SH-SY5Y (cell line): ENCODE results near the gene PSMD9.

Experiments used
- GATA2 ChIP-seq: IDR thresholded peaks from 2 replicates; pipeline ENCODE4 v1.6.1; 2011; ENCODE audit warnings: mild to moderate bottlenecking, low read depth, low read length
- GATA3 ChIP-seq: IDR thresholded peaks from 2 replicates; pipeline ENCODE4 v1.6.1; 2011; ENCODE audit warnings: low read depth, mild to moderate bottlenecking, low read length, moderate library complexity

Gene PSMD9, protein sequence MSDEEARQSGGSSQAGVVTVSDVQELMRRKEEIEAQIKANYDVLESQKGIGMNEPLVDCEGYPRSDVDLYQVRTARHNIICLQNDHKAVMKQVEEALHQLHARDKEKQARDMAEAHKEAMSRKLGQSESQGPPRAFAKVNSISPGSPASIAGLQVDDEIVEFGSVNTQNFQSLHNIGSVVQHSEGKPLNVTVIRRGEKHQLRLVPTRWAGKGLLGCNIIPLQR

DNA sequence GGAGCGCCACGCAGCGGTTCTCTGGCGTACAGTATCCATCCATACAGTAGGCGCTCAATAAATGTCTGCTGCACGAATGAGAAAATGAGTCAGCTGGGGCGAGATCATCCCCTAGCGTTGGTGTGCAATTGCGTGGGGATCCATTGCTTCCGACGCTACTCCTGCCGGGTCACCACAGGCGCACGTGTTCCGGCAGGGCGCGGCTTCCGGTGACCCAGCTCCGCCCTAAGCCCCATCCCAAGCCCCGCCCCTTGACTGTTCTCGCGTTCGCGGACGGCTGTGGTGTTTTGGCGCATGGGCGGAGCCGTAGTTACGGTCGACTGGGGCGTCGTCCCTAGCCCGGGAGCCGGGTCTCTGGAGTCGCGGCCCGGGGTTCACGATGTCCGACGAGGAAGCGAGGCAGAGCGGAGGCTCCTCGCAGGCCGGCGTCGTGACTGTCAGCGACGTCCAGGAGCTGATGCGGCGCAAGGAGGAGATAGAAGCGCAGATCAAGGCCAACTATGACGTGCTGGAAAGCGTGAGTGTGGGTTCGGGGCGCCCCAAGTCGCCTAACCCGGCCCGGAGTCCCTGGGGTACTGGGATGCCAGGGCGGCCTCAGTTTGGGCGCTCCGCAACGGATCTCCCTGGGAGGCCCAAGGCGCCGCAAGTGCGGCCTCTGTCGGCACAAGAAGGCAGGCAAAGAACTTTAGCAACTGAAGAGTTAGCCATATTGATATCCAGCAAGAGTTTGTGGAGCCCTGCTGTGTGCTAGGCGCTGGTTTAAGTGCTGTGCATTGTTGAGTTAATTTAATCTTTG lies at the start of gene PSMD9:
PSMD9 (plus strand) TSS at position 313 of the 796 bp plus-strand sequence; CDS start at position 380, 67 bp downstream.
- TF ChIP-seq GATA2 (no peak), GATA3 (no peak)

DNA sequence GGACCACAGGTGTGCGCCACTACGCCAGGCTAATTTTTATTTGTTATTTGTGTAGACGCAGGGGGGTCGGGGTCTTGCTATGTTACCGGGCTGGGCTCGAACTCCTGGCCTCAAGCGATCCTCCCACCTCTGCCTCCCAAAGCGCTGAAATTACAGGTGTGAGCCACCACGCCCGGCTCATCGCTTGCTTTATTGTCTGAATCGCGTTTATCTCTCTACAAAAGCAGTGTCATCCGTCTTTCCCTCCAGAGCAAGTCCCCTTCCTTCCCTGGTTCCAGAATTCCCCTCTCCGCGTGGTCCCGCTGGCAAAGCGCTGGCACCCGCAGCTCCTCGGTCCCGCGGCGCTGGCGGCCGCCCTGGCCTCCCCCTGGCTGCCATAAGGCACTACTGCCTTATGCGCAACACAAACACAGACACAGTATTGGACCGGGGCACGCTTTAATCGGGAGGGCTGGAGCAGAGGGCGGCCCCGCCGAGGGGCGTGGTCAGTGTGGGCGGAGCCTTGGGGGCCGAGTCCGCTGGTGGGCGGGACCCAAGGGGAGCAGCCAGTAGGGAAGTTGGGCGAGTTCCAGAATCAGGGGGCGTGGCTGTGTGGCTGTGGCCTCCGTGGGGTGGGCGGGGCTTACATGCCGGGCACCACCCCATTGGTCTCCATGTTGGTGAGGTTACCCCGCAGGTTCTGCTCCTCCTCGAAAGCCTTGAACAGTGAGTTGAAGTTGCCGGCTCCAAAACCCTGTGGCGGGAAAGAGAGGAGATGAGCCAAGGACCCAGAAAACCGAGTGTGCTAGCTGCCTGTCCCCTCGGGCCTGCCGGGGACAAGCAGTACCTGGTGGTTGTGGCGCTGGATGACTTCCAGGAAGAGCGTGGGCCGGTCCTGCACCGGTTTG lies 49.2 kb upstream of the PSMD9 start:
- TF ChIP-seq GATA2, result no peak
- TF ChIP-seq GATA3, result no peak

DNA sequence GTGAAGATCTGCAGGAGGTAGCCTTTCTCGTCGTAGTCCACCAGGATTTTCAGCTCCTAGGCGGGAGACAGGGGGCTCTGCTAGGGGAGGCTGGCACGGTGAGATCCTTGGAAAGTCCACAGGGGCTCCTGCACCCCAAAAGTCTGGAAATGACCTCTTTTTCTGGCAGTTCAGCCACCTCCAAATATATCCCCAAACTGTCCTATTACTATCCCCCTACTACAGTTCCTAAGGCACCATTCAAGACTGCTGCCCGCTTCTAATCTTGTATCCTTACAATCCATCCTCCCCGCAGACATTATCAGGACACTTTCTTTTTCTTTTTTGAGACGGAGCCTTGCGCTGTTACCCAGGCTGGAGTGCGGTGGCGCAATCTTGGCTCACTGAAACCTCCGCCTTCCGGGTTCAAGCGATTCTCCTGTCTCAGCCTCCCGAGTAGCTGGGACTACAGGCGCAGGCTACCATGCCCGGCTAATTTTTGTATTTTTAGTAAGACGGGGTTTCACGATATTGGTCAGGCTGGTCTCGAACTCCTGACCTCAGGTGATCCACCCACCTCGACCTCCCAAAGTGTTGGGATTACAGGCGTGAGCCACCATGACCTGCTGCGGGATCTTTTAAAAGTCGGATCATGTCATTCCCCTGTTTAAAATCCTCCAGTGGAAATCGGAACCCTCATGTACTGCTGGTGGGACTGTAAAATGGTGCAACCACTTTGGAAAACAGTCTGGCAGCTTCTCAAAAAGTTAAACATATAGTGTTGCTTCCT lies 48.4 kb upstream of the PSMD9 start:
- TF ChIP-seq GATA2 (no peak), GATA3 (no peak)

DNA sequence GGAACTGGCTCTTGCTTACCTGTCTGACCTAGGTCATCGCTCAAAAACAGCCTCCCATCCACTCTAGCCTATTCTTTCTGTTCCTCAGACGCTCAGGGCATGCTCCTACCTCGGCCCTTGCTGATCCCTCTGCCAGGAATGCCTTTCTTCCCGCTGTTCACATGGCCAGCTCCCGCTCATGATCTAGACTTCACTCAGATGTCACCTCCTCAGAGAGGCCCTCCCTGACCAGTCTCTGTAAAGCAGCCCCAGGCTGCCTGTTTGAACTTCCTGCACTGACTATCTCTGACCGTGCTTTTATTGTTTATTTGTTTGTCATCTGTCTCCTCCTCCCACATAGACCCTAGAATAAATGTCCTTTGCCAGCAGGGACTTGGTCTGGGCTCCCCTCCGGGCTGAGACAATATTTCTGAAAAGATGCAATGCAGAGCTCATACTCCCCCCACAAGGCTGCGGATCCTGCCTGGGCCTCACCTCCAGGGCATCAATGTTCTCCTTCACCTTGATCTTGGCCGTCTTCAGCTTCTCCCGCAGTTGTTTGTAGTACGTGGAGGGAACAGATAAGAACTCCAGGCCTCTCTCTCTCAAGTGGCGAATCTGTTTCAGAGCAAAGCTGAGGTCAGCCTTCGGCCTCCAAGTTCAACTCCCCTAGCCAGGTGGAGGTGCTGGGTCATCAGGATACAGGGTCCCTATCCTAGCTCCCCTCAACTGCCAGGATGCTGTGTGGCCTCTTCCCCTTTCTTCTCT lies 45.2 kb upstream of the PSMD9 start:
- no peak for TF ChIP-seq GATA3
- TF ChIP-seq GATA2, result no peak

DNA sequence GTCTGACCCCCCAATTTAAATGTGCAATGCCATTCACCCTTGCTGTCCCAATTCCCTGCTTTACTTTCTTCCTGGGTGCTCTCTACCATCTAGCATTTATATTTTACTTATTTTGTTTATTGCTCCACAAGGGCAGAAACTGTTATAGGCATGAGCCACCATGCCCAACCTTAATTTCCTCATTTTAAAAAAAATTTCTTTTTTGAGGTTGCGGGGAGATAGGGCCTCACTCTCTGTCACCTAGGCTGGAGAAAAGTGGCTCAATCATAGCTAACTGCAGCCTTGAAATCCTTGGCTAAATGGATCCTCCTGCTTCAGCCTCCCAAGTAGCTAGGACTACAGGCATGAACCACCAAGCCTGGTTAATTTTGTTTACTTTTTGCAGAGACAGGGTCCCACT lies 42.9 kb upstream of the PSMD9 start:
- TF ChIP-seq GATA3 (no peak), GATA2 (no peak)

DNA sequence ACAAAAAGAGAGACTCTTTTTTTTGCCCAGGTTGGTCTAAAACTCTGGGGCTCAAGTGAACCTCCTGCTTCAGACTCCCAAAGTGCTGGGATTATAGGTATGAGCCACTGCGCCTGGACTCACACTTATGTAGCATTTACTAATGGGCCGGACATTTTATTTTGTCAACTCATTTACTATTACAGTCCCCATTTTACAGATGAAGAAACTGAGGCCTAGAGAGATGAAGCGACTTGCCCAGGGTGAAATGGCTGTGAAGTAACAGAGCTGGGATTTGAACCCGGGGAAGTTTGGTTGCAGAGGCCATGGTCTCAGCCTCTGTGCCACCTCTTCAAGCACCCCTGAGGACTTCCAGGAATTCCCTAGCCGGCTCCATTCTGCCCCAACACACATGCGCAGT lies 39.4 kb upstream of the PSMD9 start:
- no peak for TF ChIP-seq GATA3
- TF ChIP-seq GATA2, result no peak

DNA sequence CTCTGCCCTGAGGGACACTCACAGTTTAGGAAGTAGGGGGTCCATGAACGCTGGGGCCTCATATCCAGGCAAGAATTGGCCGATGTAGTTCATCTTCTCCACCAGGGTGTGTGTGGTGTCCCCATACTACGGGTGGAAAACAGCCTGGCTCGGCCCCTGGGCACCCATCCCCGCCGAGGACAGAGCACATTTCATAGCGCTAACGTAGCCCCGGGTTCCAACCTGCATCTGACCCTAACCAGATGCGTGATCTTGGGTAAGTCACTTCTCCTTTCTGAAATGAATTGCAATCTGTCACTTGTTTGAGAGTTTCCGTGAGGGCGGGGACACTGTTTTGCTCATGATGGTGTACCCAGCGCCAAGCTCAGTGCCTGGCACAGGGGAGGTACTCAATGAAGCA lies 38.9 kb upstream of the PSMD9 start:
- no peak for TF ChIP-seq GATA2
- no peak for TF ChIP-seq GATA3

DNA sequence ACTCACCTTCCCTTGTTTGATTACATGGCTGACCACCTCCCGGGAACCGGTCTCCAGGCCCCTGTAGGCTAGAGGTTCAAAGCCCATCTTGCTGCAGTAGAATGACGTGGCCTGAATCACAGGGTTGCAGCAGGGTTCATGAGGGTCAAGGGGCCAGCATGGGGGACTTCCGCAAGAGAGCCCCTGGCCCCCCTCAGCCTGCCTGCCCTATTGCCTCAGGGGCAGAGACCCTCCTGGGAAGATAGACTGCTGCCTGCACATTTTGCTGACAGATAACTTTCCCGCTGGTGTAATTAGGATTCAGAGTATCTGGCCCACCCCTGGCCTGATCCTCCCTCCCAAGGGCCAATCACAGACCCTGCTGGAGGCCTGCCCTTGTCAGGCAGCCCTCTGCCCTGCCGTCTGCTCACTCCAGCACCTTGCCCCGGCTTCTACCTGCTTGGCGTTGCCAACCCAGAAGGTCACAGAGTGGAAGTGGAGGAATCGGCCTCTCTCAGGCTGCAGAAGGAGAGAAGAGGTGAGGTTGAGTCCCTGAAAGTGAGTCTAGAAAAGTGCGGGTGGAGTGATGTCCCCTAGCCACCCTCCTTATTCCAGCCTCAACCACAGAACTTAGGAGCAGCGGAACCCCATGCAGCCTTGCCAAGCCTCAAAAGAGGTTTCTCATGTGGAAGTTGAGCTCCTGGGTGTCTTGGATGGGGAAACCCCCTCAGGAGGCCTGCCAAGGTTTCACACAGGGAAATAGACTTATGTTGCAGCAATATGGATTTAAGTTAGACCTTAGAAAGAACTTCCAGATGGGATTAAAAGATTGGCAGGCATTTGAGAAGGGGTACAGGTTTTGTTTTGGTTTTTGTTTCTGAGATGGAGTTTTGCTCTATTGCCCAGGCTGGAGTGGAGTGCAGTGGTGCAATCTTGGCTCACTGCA lies 31.0 kb upstream of the PSMD9 start:
- no peak for TF ChIP-seq GATA2
- TF ChIP-seq GATA3, result no peak

DNA sequence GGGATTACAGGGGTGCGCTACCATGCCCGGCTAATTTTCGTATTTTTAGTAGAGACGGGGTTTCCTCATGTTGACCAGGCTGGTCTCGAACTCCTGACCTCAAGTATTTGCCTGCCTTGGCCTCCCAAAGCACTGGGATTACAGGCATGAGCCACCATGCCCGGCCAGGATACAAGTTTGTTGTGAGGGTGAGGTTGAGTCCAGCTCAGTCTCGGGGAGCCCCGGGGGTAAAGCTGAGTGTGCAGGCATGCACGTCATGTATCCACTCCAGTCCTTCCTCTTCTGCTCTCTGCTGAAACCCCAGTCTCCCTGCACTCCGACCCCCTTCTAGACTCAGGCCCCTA lies 30.3 kb upstream of the PSMD9 start:
- TF ChIP-seq GATA3, result no peak
- TF ChIP-seq GATA2, result no peak

DNA sequence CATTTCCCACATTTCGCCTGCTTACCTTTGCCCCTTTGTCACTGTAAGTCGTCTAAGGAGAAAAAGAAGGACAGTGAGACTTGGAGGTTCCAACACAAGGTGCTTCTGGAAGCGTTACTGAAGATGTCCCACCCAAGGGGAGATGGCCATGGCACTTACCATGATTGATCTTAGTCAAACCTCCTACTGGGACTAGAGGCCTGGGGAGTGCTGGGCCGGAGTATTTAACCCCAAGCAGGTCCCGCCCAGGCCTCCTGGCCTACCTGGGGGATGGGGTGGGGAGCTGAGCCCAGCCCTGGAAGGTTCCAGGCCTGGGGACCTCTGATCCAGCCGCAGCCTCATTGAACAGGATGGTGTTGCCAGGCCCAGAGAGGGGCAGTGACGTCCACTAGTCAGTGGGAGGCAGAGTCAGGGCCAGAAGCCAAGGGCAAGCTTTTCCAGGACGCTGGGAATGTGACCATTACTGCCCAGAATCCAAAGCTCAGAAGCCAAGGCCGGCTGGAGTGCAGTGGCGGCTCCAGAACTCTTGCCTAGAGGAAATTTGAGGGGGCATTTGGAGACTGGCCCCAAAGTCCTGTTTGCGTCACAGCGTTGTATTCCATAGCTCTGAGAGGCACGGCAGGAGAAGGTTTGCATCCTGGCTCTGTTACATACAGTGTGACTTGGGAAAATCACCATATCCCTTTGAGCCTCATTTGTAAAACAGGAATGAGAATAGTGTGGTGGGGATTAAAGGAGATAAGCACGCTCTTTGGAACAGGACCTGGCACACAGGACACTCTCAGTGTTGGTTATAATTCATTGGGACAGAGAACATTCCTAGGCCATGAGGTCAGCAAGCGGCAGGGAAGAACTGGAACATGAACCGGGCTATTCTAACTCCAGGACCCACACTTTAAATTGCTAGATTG lies 29.7 kb upstream of the PSMD9 start, which contains the start of gene HPD:
HPD (minus strand) TSS at position 198 of the 911 bp plus-strand sequence; CDS start at position 162, 36 bp downstream.
- no peak for TF ChIP-seq GATA3
- TF ChIP-seq GATA2, result no peak

DNA sequence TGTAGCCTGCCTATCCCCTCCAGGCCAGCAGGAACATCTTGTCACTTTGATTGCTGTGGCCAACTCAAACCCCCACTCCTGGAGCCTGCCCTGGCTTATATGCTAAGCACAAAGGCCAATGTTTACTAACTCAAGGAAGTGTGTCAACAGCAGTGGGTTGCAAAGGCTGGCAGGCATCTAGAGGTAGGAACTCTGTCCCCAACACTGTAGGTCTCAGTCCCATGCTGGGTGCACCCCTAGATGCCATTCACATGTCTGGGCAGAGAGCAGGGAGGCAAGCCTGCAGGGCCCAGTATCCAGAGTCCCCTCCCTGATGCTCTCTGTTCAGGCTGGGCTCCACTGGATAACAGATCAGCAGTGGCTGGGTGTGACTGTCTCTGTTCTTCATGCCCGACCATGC lies 28.3 kb upstream of the PSMD9 start:
- TF ChIP-seq GATA3, result no peak
- no peak for TF ChIP-seq GATA2
